Activated CD4-positive, alpha-beta T cell treated with anti-CD3 and anti-CD28 coated beads, Interleukin-2, amount 10 ng/mL, durations not matched to agents 24 days and 14 days (primary cell): Measurements from ENCODE around the gene GLI3. TPM values are rescaled to one million over a fixed set of nuclear protein-coding genes. Genes with fewer than 3 reads are reported as not detected.

ENCODE experiments used
- DNase-seq: peaks from one replicate; pipeline ENCODE4 v3.0.0; 2022
- H3K27ac Mint-ChIP-seq: one replicate; pipeline ENCODE4 v1.8.0; 2022; ENCODE audit warnings: mild to moderate bottlenecking, mixed read lengths
- H3K27me3 Mint-ChIP-seq: one replicate; pipeline ENCODE4 v1.8.0; 2022; ENCODE audit warnings: mixed read lengths
- H3K36me3 Mint-ChIP-seq: one replicate; pipeline ENCODE4 v1.8.0; 2022; ENCODE audit warnings: low read depth, mild to moderate bottlenecking, mixed read lengths
- H3K4me1 Mint-ChIP-seq: one replicate; pipeline ENCODE4 v1.8.0; 2021; ENCODE audit warnings: mixed read lengths
- H3K4me3 Mint-ChIP-seq: one replicate; pipeline ENCODE4 v1.8.0; 2022; ENCODE audit warnings: mild to moderate bottlenecking, moderate library complexity, mixed read lengths
- H3K9me3 Mint-ChIP-seq: one replicate; pipeline ENCODE4 v1.8.0; 2021; ENCODE audit warnings: mixed read lengths
- intact Hi-C: fragments of 100-400 bp; cut with micrococcal nuclease; formaldehyde crosslinking; loops from one replicate; pipeline ENCODE4 v1.15.1; 2023
- total RNA-seq: library from RNA; stranded (reverse); gene quantifications from 2 replicates; pipeline ENCODE4 v1.2.3, GENCODE V29; 2022

GLI3 gene
- total RNA-seq, 1 donor from 2014 or later = not detected

- no peaks in the 10 kb centered on the region for H3K36me3 Mint-ChIP-seq
- H3K4me1 Mint-ChIP-seq = no peaks in the 10 kb centered on the region
- intact Hi-C loops = no loop called here
- no peaks in the 10 kb centered on the region for H3K27me3 Mint-ChIP-seq
- H3K4me3 Mint-ChIP-seq = no peak overlapping the region
- H3K27ac Mint-ChIP-seq = no peak overlapping the region
- no peaks in the 10 kb centered on the region for H3K9me3 Mint-ChIP-seq
- DNase-seq = no peak
These were observed 69.3 kb downstream of the GLI3 start for GRCh38 chr7:42167631-42168236.

GRCh38 chr7:42167206-42167605, 69.8 kb downstream of the GLI3 start:
- no peak for DNase-seq
- Mint-ChIP-seq H3K27ac (no peak overlapping the region), H3K27me3 (no peaks in the 10 kb centered on the region), H3K4me3 (no peak overlapping the region), H3K36me3 (no peaks in the 10 kb centered on the region), H3K9me3 (no peaks in the 10 kb centered on the region), H3K4me1 (no peaks in the 10 kb centered on the region)
- intact Hi-C loops = no loop called here

GRCh38 chr7:42164881-42165428, 72.1 kb downstream of the GLI3 start:
- H3K27ac Mint-ChIP-seq = no peak overlapping the region
- no peaks in the 10 kb centered on the region for H3K36me3 Mint-ChIP-seq
- intact Hi-C loops = no loop called here
- H3K4me1 Mint-ChIP-seq = no peaks in the 10 kb centered on the region
- H3K27me3 Mint-ChIP-seq = no peaks in the 10 kb centered on the region
- H3K9me3 Mint-ChIP-seq = no peaks in the 10 kb centered on the region
- no peak overlapping the region for H3K4me3 Mint-ChIP-seq
- no peak for DNase-seq

GRCh38 chr7:42162560-42163325, 74.3 kb downstream of the GLI3 start:
- H3K27me3 Mint-ChIP-seq = no peaks in the 10 kb centered on the region
- intact Hi-C loops = no loop called here
- no peak overlapping the region for H3K4me3 Mint-ChIP-seq
- no peaks in the 10 kb centered on the region for H3K9me3 Mint-ChIP-seq
- DNase-seq = no peak
- H3K27ac Mint-ChIP-seq = no peak overlapping the region
- no peaks in the 10 kb centered on the region for H3K4me1 Mint-ChIP-seq
- H3K36me3 Mint-ChIP-seq = no peaks in the 10 kb centered on the region

GRCh38 chr7:42161719-42162118, 75.3 kb downstream of the GLI3 start:
- DNase-seq = no peak
- no peak overlapping the region for H3K4me3 Mint-ChIP-seq
- H3K36me3 Mint-ChIP-seq = no peaks in the 10 kb centered on the region
- intact Hi-C loops = no loop called here
- H3K27me3 Mint-ChIP-seq = no peaks in the 10 kb centered on the region
- H3K27ac Mint-ChIP-seq = no peak overlapping the region
- no peaks in the 10 kb centered on the region for H3K9me3 Mint-ChIP-seq
- H3K4me1 Mint-ChIP-seq = no peaks in the 10 kb centered on the region

GRCh38 chr7:42161110-42161509, 75.9 kb downstream of the GLI3 start:
- no peaks in the 10 kb centered on the region for H3K36me3 Mint-ChIP-seq
- H3K4me3 Mint-ChIP-seq = no peak overlapping the region
- no peaks in the 10 kb centered on the region for H3K4me1 Mint-ChIP-seq
- H3K9me3 Mint-ChIP-seq = no peaks in the 10 kb centered on the region
- H3K27ac Mint-ChIP-seq = no peak overlapping the region
- intact Hi-C loops = no loop called here
- H3K27me3 Mint-ChIP-seq = no peaks in the 10 kb centered on the region
- no peak for DNase-seq

GRCh38 chr7:42159130-42159529, 77.9 kb downstream of the GLI3 start:
- Mint-ChIP-seq H3K9me3 (no peaks in the 10 kb centered on the region), H3K27ac (no peak overlapping the region), H3K27me3 (no peaks in the 10 kb centered on the region), H3K36me3 (no peaks in the 10 kb centered on the region), H3K4me3 (no peak overlapping the region), H3K4me1 (no peaks in the 10 kb centered on the region)
- intact Hi-C loops = no loop called here
- no peak for DNase-seq

- no peak overlapping the region for H3K4me3 Mint-ChIP-seq
- H3K27me3 Mint-ChIP-seq = no peaks in the 10 kb centered on the region
- no peaks in the 10 kb centered on the region for H3K36me3 Mint-ChIP-seq
- H3K9me3 Mint-ChIP-seq = no peaks in the 10 kb centered on the region
- H3K27ac Mint-ChIP-seq = no peak overlapping the region
- intact Hi-C loops = no loop called here
- no peak for DNase-seq
- H3K4me1 Mint-ChIP-seq = no peaks in the 10 kb centered on the region
These were observed 79.9 kb downstream of the GLI3 start for GRCh38 chr7:42156967-42157721.

- no peaks in the 10 kb centered on the region for H3K36me3 Mint-ChIP-seq
- intact Hi-C loops = no loop called here
- no peaks in the 10 kb centered on the region for H3K27me3 Mint-ChIP-seq
- H3K27ac Mint-ChIP-seq = no peak overlapping the region
- H3K4me1 Mint-ChIP-seq = no peaks in the 10 kb centered on the region
- H3K9me3 Mint-ChIP-seq = no peaks in the 10 kb centered on the region
- no peak for DNase-seq
- H3K4me3 Mint-ChIP-seq = no peak overlapping the region
These were observed 80.6 kb downstream of the GLI3 start for GRCh38 chr7:42156291-42156865.

GRCh38 chr7:42155584-42156290, 81.3 kb downstream of the GLI3 start:
- no peaks in the 10 kb centered on the region for H3K9me3 Mint-ChIP-seq
- H3K4me1 Mint-ChIP-seq = no peaks in the 10 kb centered on the region
- no peak for DNase-seq
- no peak overlapping the region for H3K4me3 Mint-ChIP-seq
- H3K36me3 Mint-ChIP-seq = no peaks in the 10 kb centered on the region
- intact Hi-C loops = no loop called here
- H3K27ac Mint-ChIP-seq = no peak overlapping the region
- no peaks in the 10 kb centered on the region for H3K27me3 Mint-ChIP-seq

GRCh38 chr7:42154173-42154572, 82.8 kb downstream of the GLI3 start:
- no peak overlapping the region for H3K27ac Mint-ChIP-seq
- DNase-seq = no peak
- no peaks in the 10 kb centered on the region for H3K4me1 Mint-ChIP-seq
- no peaks in the 10 kb centered on the region for H3K36me3 Mint-ChIP-seq
- H3K9me3 Mint-ChIP-seq = no peaks in the 10 kb centered on the region
- no peaks in the 10 kb centered on the region for H3K27me3 Mint-ChIP-seq
- intact Hi-C loops = no loop called here
- H3K4me3 Mint-ChIP-seq = no peak overlapping the region

- Mint-ChIP-seq H3K27me3 (no peaks in the 10 kb centered on the region), H3K4me1 (no peaks in the 10 kb centered on the region), H3K27ac (no peak overlapping the region), H3K36me3 (no peaks in the 10 kb centered on the region), H3K4me3 (no peak overlapping the region), H3K9me3 (no peaks in the 10 kb centered on the region)
- no peak for DNase-seq
- intact Hi-C loops = no loop called here
These were observed 84.4 kb downstream of the GLI3 start for GRCh38 chr7:42152329-42153205.

- H3K27ac Mint-ChIP-seq = no peak overlapping the region
- H3K9me3 Mint-ChIP-seq = no peaks in the 10 kb centered on the region
- no peaks in the 10 kb centered on the region for H3K27me3 Mint-ChIP-seq
- intact Hi-C loops = no loop called here
- H3K4me3 Mint-ChIP-seq = no peak overlapping the region
- H3K36me3 Mint-ChIP-seq = no peaks in the 10 kb centered on the region
- no peak for DNase-seq
- H3K4me1 Mint-ChIP-seq = no peaks in the 10 kb centered on the region
These were observed 85.7 kb downstream of the GLI3 start for GRCh38 chr7:42151309-42151708.
